ENCODE data around the gene KIF18B. TPM values are rescaled to one million over a fixed set of nuclear protein-coding genes. Genes with fewer than 3 reads are reported as not detected.

KIF18B gene
- polyA plus RNA-seq, 2 of the 4 experiments (the other 2 are of a cell fraction): 19.6 to 41.7 TPM

DNA sequence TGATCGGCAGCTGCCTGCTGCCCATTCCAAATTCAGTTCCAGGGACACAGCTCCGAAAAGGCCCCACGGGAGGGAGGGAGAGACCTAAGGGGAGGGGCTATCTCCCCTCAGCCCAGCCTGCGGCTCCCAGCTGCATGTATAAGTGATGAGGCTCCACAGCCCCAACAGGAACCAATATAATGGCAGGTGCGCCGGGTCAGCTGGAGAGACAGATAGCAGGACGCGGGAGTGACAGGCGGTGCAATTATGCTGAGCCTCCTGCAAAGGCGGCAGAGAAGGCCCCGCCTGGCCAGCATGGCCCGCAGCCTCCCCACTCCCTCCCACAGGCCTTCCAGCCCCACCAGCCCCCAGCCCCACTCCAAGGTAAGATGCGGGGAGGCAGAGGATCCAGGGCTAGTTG, 28.6 kb upstream of the KIF18B start:
- 94% methylated on average over 13 of the region's 13 CpGs for whole genome bisulfite sequencing (ENCODE audit: missing lambda C conversion rate)
- no peak for FAIRE-seq
- Histone ChIP-seq H3K4me2 (no peak overlapping the region), H3K4me1 (peaks cover 46% of the 10 kb centered on the region), H3K27ac (peak overlapping the region in 1 of 2 experiments; percentile 4; a peak in 1 of 6 replicates), H3K4me3 (no peak overlapping the region), H3K9me3 (no peaks in the 10 kb centered on the region)
- no peak for ATAC-seq
- ChIA-PET POLR2A (no interaction called here), CTCF (interaction anchor here (1.0 to 8.9 kb wide), 13 partner anchors 14 to 155 kb away, joined by 3 to 112 read pairs (median 5); partner anchors contain the start of gene PLCD3)
- TF ChIP-seq KDM5A (IDR thresholded peaks at IDR 0.05): no peak
- TF ChIP-seq ZC3H11A (IDR thresholded peaks at IDR 0.05): no peak
- TF ChIP-seq REST (IDR thresholded peaks at IDR 0.05): no peak
- no peak for TF ChIP-seq CBX2 (IDR thresholded peaks at IDR 0.05; ENCODE audit: borderline replicate concordance, low read depth)
- no peak for TF ChIP-seq SREBF2 (IDR thresholded peaks at IDR 0.05)
- TF ChIP-seq, protein P1, sequence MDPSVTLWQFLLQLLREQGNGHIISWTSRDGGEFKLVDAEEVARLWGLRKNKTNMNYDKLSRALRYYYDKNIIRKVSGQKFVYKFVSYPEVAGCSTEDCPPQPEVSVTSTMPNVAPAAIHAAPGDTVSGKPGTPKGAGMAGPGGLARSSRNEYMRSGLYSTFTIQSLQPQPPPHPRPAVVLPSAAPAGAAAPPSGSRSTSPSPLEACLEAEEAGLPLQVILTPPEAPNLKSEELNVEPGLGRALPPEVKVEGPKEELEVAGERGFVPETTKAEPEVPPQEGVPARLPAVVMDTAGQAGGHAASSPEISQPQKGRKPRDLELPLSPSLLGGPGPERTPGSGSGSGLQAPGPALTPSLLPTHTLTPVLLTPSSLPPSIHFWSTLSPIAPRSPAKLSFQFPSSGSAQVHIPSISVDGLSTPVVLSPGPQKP (IDR thresholded peaks at IDR 0.05; ENCODE audit: low read depth, low read length): no peak
- TF ChIP-seq HOXA7 (CRISPR knock-in tag; IDR thresholded peaks at IDR 0.05): no peak
- no peak for TF ChIP-seq MAZ (IDR thresholded peaks at IDR 0.05; ENCODE audit: borderline replicate concordance, low read depth, low read length)
- TF ChIP-seq CHD4 (IDR thresholded peaks at IDR 0.05; ENCODE audit: borderline replicate concordance): no peak
- no peak for TF ChIP-seq JUNB (IDR thresholded peaks at IDR 0.05)
- TF ChIP-seq MYC (IDR thresholded peaks at IDR 0.05; ENCODE audit: borderline replicate concordance, low read length): no peak
- TF ChIP-seq SMC3 (IDR thresholded peaks at IDR 0.05): no peak
- TF ChIP-seq BHLHE40 (IDR thresholded peaks at IDR 0.05; ENCODE audit: low read depth, low read length): no peak
- no peak for DNase-seq (ENCODE audit: low read depth in 1 of 2, low spot score in 1 of 2)

- TF ChIP-seq RAD21 (conservative IDR thresholded peaks at IDR 0.05 in 1 of 2, IDR thresholded peaks at IDR 0.05 in 1 of 2): no peak
- TF ChIP-seq HDAC2 (IDR thresholded peaks at IDR 0.05): no peak
- no peak for TF ChIP-seq HEYL (CRISPR knock-in tag; IDR thresholded peaks at IDR 0.05)
- TF ChIP-seq PHF8 (IDR thresholded peaks at IDR 0.05; ENCODE audit: borderline replicate concordance, low read depth): no peak
- TF ChIP-seq NR3C1 (IDR thresholded peaks at IDR 0.05): no peak
- TF ChIP-seq CEBPB (IDR thresholded peaks at IDR 0.05): 0 out of 4 replicates have a peak, but pooled peaks of 1 of the 2 experiments have one; percentile 4
- no peak for TF ChIP-seq KDM5A (IDR thresholded peaks at IDR 0.05)
- TF ChIP-seq MAZ (IDR thresholded peaks at IDR 0.05; ENCODE audit: borderline replicate concordance, low read depth, low read length): no peak
- TF ChIP-seq GATA3 (IDR thresholded peaks at IDR 0.05; ENCODE audit: borderline replicate concordance): no peak
- TF ChIP-seq FOSL2 (IDR thresholded peaks at IDR 0.05): no peak
- peak; percentile 69 for TF ChIP-seq FOSL2 (CRISPR knock-in tag; IDR thresholded peaks at IDR 0.05)
- no peak for TF ChIP-seq HOXB5 (CRISPR knock-in tag; IDR thresholded peaks at IDR 0.05)
- no peak for TF ChIP-seq JUN (IDR thresholded peaks at IDR 0.05)
- TF ChIP-seq, protein P1 (IDR thresholded peaks at IDR 0.05; ENCODE audit: low read depth, low read length): no peak
- no peak for TF ChIP-seq ATOH8 (CRISPR knock-in tag; IDR thresholded peaks at IDR 0.05; ENCODE audit: low read depth)
- CTCF ChIA-PET: interaction anchor here (2.5 to 5.6 kb wide), 2 partner anchors 50 to 53 kb away, joined by 6 to 42 read pairs; no protein-coding TSS in a partner anchor
- DNase-seq (ENCODE audit: low read depth in 1 of 2, low spot score in 1 of 2) (peak in 1 of 2 experiments; percentile 68), FAIRE-seq (peak; percentile 49), ATAC-seq (peak in 1 of 2 experiments; percentile 28; a peak in 3 of 6 replicates)
- Histone ChIP-seq H3K4me3 (no peak overlapping the region), H3K4me1 (peaks cover 39% of the 10 kb centered on the region), H3K27ac (peak overlapping the region; percentile 40 to 70; a peak in 5 of 6 replicates), H3K4me2 (peak overlapping the region; percentile 37), H3K9me3 (no peaks in the 10 kb centered on the region)
- WGBS (ENCODE audit: missing lambda C conversion rate): 51% methylated on average over 6 of the region's 6 CpGs
- POLR2A ChIA-PET: no interaction called here
Observed at GRCh38 chr17:44972953-44973352, 25.4 kb upstream of the KIF18B start.
